DMS53 treated with DMSO at 0.1 percent for 48 hours (cell line): ENCODE measurements around the gene TTI1.

Experiments used
- DNase-seq: peaks from one replicate; lab custom pipeline; 2025; ENCODE audit not compliant: unreplicated experiment; lab: John Stamatoyannopoulos, UW

The TTI1 gene

GRCh38 chr20:37989601-37990295 lies 43.5 kb downstream of the TTI1 start:
- DNase-seq, result peak; percentile 28

GRCh38 chr20:37988306-37988954 lies 44.8 kb downstream of the TTI1 start:
- no peak for DNase-seq

GRCh38 chr20:37987602-37988290 lies 45.5 kb downstream of the TTI1 start:
- no peak for DNase-seq

- DNase-seq, result no peak
Observed at GRCh38 chr20:37986873-37987601, 46.2 kb downstream of the TTI1 start.

- no peak for DNase-seq
Observed at GRCh38 chr20:37986044-37986858, 47.0 kb downstream of the TTI1 start.

DNA sequence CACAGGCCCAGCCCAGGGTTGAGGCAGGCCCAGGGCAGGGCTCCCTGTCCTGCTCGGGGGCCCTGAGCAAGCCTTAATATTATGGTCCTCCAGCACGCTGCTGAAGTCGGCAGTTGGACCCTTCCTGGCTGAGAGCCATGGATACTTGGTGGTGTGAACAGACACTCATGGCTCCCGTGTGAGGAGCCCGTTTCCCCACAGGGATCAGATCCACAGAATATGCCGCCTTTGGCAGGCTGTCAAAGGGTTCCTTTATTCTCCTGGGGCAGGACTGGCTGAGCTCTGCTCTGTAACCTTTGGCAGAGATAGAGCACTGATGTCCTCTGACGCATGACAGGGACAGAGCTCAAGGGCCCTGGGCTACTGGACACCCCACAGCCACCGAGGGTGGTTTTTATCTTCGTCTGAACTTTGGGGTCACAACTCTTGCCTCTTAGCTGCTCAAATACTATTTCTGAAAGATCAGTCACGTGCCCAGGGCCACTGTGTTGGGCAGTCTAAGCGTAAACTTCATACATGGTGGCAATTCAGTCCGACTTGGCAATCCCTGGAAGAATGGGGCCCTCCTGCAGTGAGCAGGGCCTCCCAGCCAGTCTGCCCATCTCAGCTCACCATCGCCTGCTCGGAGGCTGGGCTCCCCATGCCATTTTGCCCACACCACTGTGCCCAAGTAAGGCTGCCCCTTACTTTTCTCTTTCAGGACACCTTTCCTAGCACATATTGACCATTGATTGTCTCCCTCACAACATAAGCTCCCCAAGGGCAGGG lies 49.1 kb downstream of the TTI1 start:
- no peak for DNase-seq

- no peak for DNase-seq
Observed at GRCh38 chr20:37983286-37983685, 50.0 kb downstream of the TTI1 start.

DNA sequence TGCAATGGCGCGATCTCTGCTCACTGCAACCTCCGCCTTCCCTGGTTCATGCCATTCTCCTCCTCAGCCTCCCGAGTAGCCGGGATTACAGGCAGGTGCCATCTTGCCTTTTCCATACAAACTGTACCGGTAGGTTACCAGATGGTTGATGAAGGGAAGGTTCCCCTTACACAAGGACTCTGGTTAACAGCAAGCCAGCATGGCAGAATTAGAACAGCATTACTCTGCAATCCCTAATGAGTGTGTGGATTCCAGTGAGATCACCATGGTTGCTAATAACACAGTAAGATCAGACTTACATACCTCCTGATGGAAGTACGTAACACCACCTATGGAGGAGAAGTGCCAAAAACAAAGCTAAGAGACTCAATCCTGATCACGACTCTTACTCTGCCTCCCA lies 51.7 kb downstream of the TTI1 start:
- no peak for DNase-seq

DNA sequence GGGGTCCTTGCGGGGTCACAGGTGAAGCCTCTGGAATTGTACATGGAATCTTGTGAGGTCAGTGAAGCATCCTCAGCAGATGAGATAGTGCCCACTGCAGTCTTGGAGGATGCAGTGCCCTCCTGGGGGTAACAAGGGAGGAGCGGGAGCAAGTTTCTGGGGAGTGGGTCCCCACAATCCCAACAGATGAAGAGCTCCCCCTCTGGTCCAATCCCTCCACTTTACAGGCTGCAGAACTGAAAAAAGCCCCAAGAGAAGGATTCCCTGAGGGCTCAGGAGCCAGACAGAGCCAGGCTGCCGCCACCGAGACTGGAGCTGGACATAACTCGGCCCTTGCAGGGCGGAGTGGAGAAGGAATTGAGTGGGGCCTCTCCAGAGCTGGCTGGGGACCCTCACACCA lies 52.4 kb downstream of the TTI1 start:
- DNase-seq, result no peak

- DNase-seq, result no peak
Observed at GRCh38 chr20:37980383-37980782, 52.9 kb downstream of the TTI1 start.

DNA sequence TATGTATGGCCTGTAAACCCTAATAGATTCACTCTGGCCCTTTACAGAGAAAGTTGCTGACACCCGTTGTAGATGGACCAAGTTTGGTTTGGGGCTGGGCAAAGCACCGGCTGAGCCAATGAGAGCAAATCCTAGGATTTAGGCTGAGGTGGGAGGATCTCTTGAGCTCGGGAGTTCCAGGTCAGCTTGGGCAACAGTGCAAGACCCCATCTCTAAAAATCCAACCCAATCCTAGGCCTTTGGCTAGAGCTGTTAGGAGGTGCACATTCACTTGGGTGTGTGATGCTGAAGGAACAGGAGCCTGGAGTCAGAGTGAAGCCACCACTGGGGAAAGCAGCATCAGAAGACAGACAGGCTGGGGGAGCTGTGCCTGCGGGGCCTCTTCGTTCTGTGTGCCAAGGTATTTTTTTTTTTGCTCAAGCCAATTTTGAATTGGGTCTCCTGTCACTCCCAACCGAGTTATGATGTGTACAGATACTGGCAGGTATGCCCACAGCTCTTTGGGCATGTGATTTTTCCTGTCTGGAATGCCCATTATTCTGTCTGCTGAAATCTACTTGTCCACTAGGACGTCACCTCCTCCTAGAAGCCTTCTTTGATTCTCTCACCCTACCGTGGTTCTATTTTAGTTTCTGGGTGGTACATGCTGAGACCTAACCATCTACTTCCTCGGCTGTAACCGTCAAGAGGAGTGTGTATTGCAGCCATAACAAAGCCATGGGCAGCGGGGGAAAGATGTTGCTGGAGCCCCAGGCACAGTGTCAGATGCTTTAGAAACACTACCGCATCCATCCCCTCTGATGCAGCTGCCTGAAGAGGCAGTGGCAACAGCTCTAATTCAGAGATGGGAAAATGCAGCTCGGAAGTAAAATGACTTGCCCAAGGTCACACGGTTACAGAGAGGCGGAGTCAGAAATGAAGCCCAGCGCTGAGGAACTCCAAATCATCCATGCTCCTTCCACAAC lies 54.0 kb downstream of the TTI1 start:
- no peak for DNase-seq

GRCh38 chr20:37977786-37978185 lies 55.5 kb downstream of the TTI1 start:
- no peak for DNase-seq

- DNase-seq, result no peak
Observed at GRCh38 chr20:37977338-37977737, 55.9 kb downstream of the TTI1 start.

DNA sequence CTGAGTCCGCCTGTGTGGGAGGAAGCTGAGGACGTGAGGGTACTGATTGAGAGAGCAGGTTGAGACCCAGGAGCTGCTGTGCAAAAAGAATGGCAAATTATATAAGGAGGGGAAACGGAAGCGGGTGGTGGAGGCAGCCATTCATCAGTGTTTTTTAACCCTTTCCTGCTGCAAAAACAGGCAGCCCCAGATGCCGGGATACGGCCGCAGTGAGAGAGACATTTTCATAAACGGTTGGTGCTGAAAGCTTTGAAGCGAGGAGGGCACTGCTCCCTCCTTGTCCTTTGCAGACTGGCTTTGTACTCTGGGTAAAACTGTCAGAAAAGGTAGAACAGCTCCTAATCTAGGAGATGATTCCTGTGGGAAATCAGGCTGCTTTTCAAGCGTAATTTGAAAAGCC lies 56.4 kb downstream of the TTI1 start:
- no peak for DNase-seq

GRCh38 chr20:37973059-37973910 lies 60.0 kb downstream of the TTI1 start:
- no peak for DNase-seq

DNA sequence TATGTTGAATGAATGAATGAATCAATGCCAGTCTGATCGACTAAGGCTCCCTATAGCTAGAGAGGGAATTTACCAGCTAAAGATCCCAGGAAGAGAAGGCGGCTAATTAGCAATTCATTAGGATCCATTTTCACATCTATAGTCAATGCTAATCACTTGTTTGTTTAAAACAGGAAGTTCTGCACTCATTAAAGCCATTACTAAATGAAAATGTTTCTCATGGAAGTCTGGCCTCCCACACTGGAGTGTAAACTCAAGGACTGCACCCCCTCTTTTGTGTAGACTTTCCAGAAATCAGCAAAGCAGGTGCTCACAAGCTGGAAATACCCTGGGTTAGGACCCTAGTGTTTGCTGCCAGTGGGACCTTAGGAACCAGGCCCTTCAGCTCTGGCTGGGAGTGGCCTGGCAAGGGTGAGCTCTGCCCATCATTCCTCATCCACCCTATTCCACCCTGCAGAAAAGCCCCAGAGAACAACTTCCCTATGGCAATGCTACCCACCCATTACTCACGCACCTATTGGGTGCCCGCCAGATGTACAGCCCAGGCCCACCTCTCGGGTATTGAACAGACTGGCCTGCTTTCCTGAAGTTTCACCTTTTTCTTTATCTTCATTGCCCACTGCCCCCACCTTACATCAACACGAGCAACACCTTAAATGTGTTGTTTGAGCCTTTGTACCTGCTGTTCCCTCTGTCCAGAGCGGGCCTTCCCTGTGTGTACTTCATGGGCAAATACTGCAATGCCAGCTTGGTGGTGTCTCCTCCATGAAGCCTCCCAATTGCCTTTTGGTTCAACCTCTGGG lies 60.8 kb downstream of the TTI1 start:
- DNase-seq, result no peak

- no peak for DNase-seq
Observed at GRCh38 chr20:37971561-37972127, 61.6 kb downstream of the TTI1 start.
